HEK293 (cell line): ENCODE results near the gene BMAL1.

ENCODE experiments used
- CTCF ChIA-PET: fragments of 350-600 bp; formaldehyde crosslinking; extraction: SDS; loops from one replicate; lab custom pipeline; 2021; ENCODE audit warnings: antibody characterized with exemption; lab: Yijun Ruan, JAX
- POLR2A ChIA-PET: fragments of 300-600 bp; formaldehyde crosslinking; extraction: SDS; loops from one replicate; lab custom pipeline; 2020; ENCODE audit warnings: antibody characterized with exemption, inconsistent platforms; lab: Yijun Ruan, JAX
- H3K27ac ChIP-seq: fragments of 200-500 bp; sonication (Bioruptor generic); 2 replicates; pipeline ENCODE4 v1.5.1; 2014; ENCODE audit warnings: low read depth, low read length, control low read depth, inconsistent platforms; ENCODE audit errors: extremely low read depth
- H3K36me3 ChIP-seq, 2 experiments: fragments of 200-500 bp in 1 of 2; sonication (Bioruptor generic) in 1 of 2; 1 replicate in 1 of 2; 2 replicates in 1 of 2; pipeline ENCODE4 v1.5.1; 2014 to 2017; ENCODE audit warnings: inconsistent platforms in 2 of 2, low read length in 2 of 2; ENCODE audit not compliant: control insufficient read depth in 2 of 2, insufficient read depth in 1 of 2
- H3K4me1 ChIP-seq: fragments of 200-500 bp; sonication (Bioruptor generic); 2 replicates; pipeline ENCODE4 v1.5.1; 2014; ENCODE audit warnings: mild to moderate bottlenecking, low read length, inconsistent platforms; ENCODE audit not compliant: control insufficient read depth, insufficient read depth
- H3K4me3 ChIP-seq: 2 replicates; pipeline ENCODE4 v1.5.1; 2011; ENCODE audit warnings: low read depth, mild to moderate bottlenecking, control low read depth, low read length, moderate library complexity
- H3K9me3 ChIP-seq: fragments of 200-500 bp; sonication (Bioruptor generic); 2 replicates; pipeline ENCODE4 v1.5.1; 2014; ENCODE audit warnings: low read depth, low read length, inconsistent platforms; ENCODE audit not compliant: control insufficient read depth, insufficient read depth
- BCL11A ChIP-seq: fragments of 450-650 bp; formaldehyde crosslinking; IDR thresholded peaks from 2 replicates; pipeline ENCODE4 v1.5.1; 2016; ENCODE audit warnings: low read depth, missing biosample characterization, missing genetic modification characterization
- CTCF ChIP-seq: fragments of 450-650 bp; formaldehyde crosslinking; IDR thresholded peaks from 2 replicates; pipeline ENCODE4 v1.5.1; 2016; ENCODE audit warnings: missing biosample characterization, missing genetic modification characterization
- HOXD13 ChIP-seq: sonication (generic); formaldehyde crosslinking; IDR thresholded peaks from 2 replicates; pipeline ENCODE4 v1.8.0; 2022; ENCODE audit warnings: missing genetic modification reagents, borderline replicate concordance
- OVOL3 ChIP-seq: fragments of 450-650 bp; formaldehyde crosslinking; IDR thresholded peaks from 2 replicates; pipeline ENCODE4 v1.5.1; 2016; ENCODE audit warnings: missing biosample characterization, missing genetic modification characterization
- PBX3 ChIP-seq: sonication (generic); formaldehyde crosslinking; IDR thresholded peaks from 2 replicates; pipeline ENCODE4 v1.8.1; 2022; ENCODE audit warnings: mild to moderate bottlenecking, moderate library complexity, missing genetic modification reagents
- SP3 ChIP-seq: fragments of 450-650 bp; formaldehyde crosslinking; IDR thresholded peaks from 2 replicates; pipeline ENCODE4 v1.5.1; 2016; ENCODE audit warnings: missing biosample characterization, missing genetic modification characterization
- TSHZ1 ChIP-seq: fragments of 450-650 bp; formaldehyde crosslinking; IDR thresholded peaks from 2 replicates; pipeline ENCODE4 v1.5.1; 2016; ENCODE audit warnings: missing biosample characterization, missing genetic modification characterization, borderline replicate concordance
- ZBTB21 ChIP-seq: fragments of 450-650 bp; formaldehyde crosslinking; IDR thresholded peaks from 2 replicates; pipeline ENCODE4 v1.5.1; 2017; ENCODE audit warnings: missing biosample characterization, missing genetic modification characterization
- ZBTB49 ChIP-seq: fragments of 450-650 bp; formaldehyde crosslinking; IDR thresholded peaks from 2 replicates; pipeline ENCODE4 v1.5.1; 2016; ENCODE audit warnings: missing biosample characterization, missing genetic modification characterization, low read depth
- ZNF132 ChIP-seq: fragments of 450-650 bp; formaldehyde crosslinking; IDR thresholded peaks from 2 replicates; pipeline ENCODE4 v1.5.1; 2017; ENCODE audit warnings: missing biosample characterization, missing genetic modification characterization, borderline replicate concordance
- ZNF2 ChIP-seq: fragments of 450-650 bp; formaldehyde crosslinking; IDR thresholded peaks from 2 replicates; pipeline ENCODE4 v1.5.1; 2016; ENCODE audit warnings: missing biosample characterization, missing genetic modification characterization
- ZNF214 ChIP-seq: fragments of 450-650 bp; formaldehyde crosslinking; IDR thresholded peaks from 2 replicates; pipeline ENCODE4 v1.5.1; 2017; ENCODE audit warnings: missing biosample characterization, mild to moderate bottlenecking, missing genetic modification characterization, borderline replicate concordance
- ZNF311 ChIP-seq: fragments of 450-650 bp; formaldehyde crosslinking; IDR thresholded peaks from 2 replicates; pipeline ENCODE4 v1.5.1; 2017; ENCODE audit warnings: missing biosample characterization, missing genetic modification characterization, borderline replicate concordance
- ZNF324 ChIP-seq: fragments of 450-650 bp; formaldehyde crosslinking; IDR thresholded peaks from 2 replicates; pipeline ENCODE4 v1.5.1; 2016; ENCODE audit warnings: missing biosample characterization, missing genetic modification characterization
- ZNF335 ChIP-seq: fragments of 450-650 bp; formaldehyde crosslinking; conservative IDR thresholded peaks from 2 replicates; pipeline ENCODE4 v1.5.1; 2016; ENCODE audit warnings: missing biosample characterization, missing genetic modification characterization
- ZNF501 ChIP-seq: fragments of 450-650 bp; formaldehyde crosslinking; IDR thresholded peaks from 2 replicates; pipeline ENCODE4 v1.5.1; 2016; ENCODE audit warnings: missing biosample characterization, missing genetic modification characterization
- ZNF521 ChIP-seq: fragments of 450-650 bp; formaldehyde crosslinking; IDR thresholded peaks from 2 replicates; pipeline ENCODE4 v1.5.1; 2017; ENCODE audit warnings: missing biosample characterization, mild to moderate bottlenecking, missing genetic modification characterization
- ZNF561 ChIP-seq: fragments of 450-650 bp; IDR thresholded peaks from 2 replicates; pipeline ENCODE4 v1.5.1; 2018; ENCODE audit warnings: missing biosample characterization, missing genetic modification characterization, borderline replicate concordance
- ZNF585B ChIP-seq: fragments of 450-650 bp; formaldehyde crosslinking; IDR thresholded peaks from 2 replicates; pipeline ENCODE4 v1.5.1; 2016; ENCODE audit warnings: missing biosample characterization, missing genetic modification characterization
- ZNF626 ChIP-seq: fragments of 450-650 bp; sonication (Bioruptor Pico); formaldehyde crosslinking; IDR thresholded peaks from 2 replicates; pipeline ENCODE4 v1.5.1; 2018; ENCODE audit warnings: missing biosample characterization, missing genetic modification characterization, inconsistent platforms
- ZNF664 ChIP-seq: fragments of 450-650 bp; formaldehyde crosslinking; IDR thresholded peaks from 2 replicates; pipeline ENCODE4 v1.5.1; 2016; ENCODE audit warnings: missing biosample characterization, missing genetic modification characterization
- ZNF677 ChIP-seq: fragments of 450-650 bp; IDR thresholded peaks from 2 replicates; pipeline ENCODE4 v1.5.0; 2018; ENCODE audit warnings: missing biosample characterization, mild to moderate bottlenecking, missing genetic modification characterization, moderate library complexity
- ZNF747 ChIP-seq: fragments of 450-650 bp; formaldehyde crosslinking; IDR thresholded peaks from 2 replicates; pipeline ENCODE4 v1.5.1; 2016; ENCODE audit warnings: missing biosample characterization, missing genetic modification characterization
- ZSCAN16 ChIP-seq: fragments of 450-650 bp; formaldehyde crosslinking; IDR thresholded peaks from 2 replicates; pipeline ENCODE4 v1.5.1; 2016; ENCODE audit warnings: missing biosample characterization, missing genetic modification characterization
- ZSCAN5A ChIP-seq: fragments of 450-650 bp; formaldehyde crosslinking; IDR thresholded peaks from 2 replicates; pipeline ENCODE4 v1.5.1; 2016; ENCODE audit warnings: missing biosample characterization, missing genetic modification characterization
- ZXDB ChIP-seq: fragments of 450-650 bp; formaldehyde crosslinking; IDR thresholded peaks from 2 replicates; pipeline ENCODE4 v1.5.1; 2016; ENCODE audit warnings: missing biosample characterization, missing genetic modification characterization

BMAL1 gene

GRCh38 chr11:13308704-13309103, 31.1 kb downstream of the BMAL1 start:
- Histone ChIP-seq H3K4me1 (no peaks in the 10 kb centered on the region), H3K4me3 (no peak overlapping the region), H3K36me3 (no peaks in the 10 kb centered on the region), H3K27ac (no peak overlapping the region), H3K9me3 (no peaks in the 10 kb centered on the region)
- CTCF ChIA-PET, result interaction anchor here (0.6 kb wide), 1 partner anchor 193 kb away, joined by 4 read pairs; no protein-coding TSS in a partner anchor
- TF ChIP-seq ZNF677 (tag by site-specific recombination) (no peak), ZNF561 (tag by site-specific recombination) (no peak), ZNF214 (tag by site-specific recombination) (no peak), SP3 (no peak), CTCF (tag by site-specific recombination) (no peak), HOXD13 (no peak), BCL11A (tag by site-specific recombination) (no peak), OVOL3 (tag by site-specific recombination) (no peak), PBX3 (no peak), ZXDB (tag by site-specific recombination) (no peak), ZBTB21 (tag by site-specific recombination) (no peak), ZNF2 (tag by site-specific recombination) (no peak), ZNF501 (tag by site-specific recombination) (no peak), ZNF324 (tag by site-specific recombination) (no peak), ZSCAN16 (tag by site-specific recombination) (no peak), ZNF664 (no peak), TSHZ1 (tag by site-specific recombination) (no peak), ZBTB49 (no peak), ZNF132 (no peak)
- POLR2A ChIA-PET, result no interaction called here

GRCh38 chr11:13309156-13309555, 31.6 kb downstream of the BMAL1 start:
- H3K4me1 ChIP-seq, result no peaks in the 10 kb centered on the region
- POLR2A ChIA-PET, result no interaction called here
- TF ChIP-seq ZSCAN5A (tag by site-specific recombination) (no peak), ZNF521 (tag by site-specific recombination) (no peak), PBX3 (no peak), ZNF585B (tag by site-specific recombination) (no peak), ZNF311 (no peak), ZNF626 (tag by site-specific recombination) (no peak), ZNF335 (tag by site-specific recombination) (no peak), BCL11A (tag by site-specific recombination) (no peak), ZNF747 (tag by site-specific recombination) (no peak), OVOL3 (tag by site-specific recombination) (no peak)

More at GRCh38 chr11:13309156-13309555, 31.6 kb downstream of the BMAL1 start:
- CTCF ChIA-PET, result no interaction called here
- Histone ChIP-seq H3K9me3 (no peaks in the 10 kb centered on the region), H3K36me3 (no peaks in the 10 kb centered on the region), H3K4me3 (no peak overlapping the region), H3K27ac (no peak overlapping the region)
